Midbrain (tissue), 1 donor: ENCODE data around the gene ARRDC2.
"Not testable (repeated sequence)": the region's sequence is repeated elsewhere in the genome, so short reads cannot be mapped to it uniquely, and the experiment has no call there.

Source experiments
- DNase-seq: peaks from one replicate; lab custom pipeline; 2025; lab: John Stamatoyannopoulos, UW

The ARRDC2 gene

GRCh38 chr19:18016209-18016910 lies 8.4 kb downstream of the ARRDC2 start:
- DNase-seq = no peak

- peak; percentile 24 for DNase-seq
Measured at GRCh38 chr19:18017275-18018083, 9.5 kb downstream of the ARRDC2 start.

- peak; percentile 90 for DNase-seq
Measured at GRCh38 chr19:18020212-18021085, 12.5 kb downstream of the ARRDC2 start.

- DNase-seq = peak; percentile 82
Measured at GRCh38 chr19:18021121-18021755, 13.3 kb downstream of the ARRDC2 start.

- DNase-seq = peak; percentile 23
Measured at GRCh38 chr19:18023622-18024251, 15.8 kb downstream of the ARRDC2 start.

- DNase-seq = no peak
Measured at GRCh38 chr19:18027151-18027550, 19.2 kb downstream of the ARRDC2 start.

GRCh38 chr19:18029617-18030338 lies 21.8 kb downstream of the ARRDC2 start:
- DNase-seq = no peak

GRCh38 chr19:18031401-18031800 lies 23.4 kb downstream of the ARRDC2 start:
- DNase-seq = not testable (repeated sequence)

GRCh38 chr19:18032102-18032501 lies 24.1 kb downstream of the ARRDC2 start:
- DNase-seq = not testable (repeated sequence)

- no peak for DNase-seq
Measured at GRCh38 chr19:18041054-18041453, 33.1 kb downstream of the ARRDC2 start.

- no peak for DNase-seq
Measured at GRCh38 chr19:18043676-18044075, 35.7 kb downstream of the ARRDC2 start.

- peak; percentile 37 for DNase-seq
Measured at GRCh38 chr19:18044825-18045304, 36.9 kb downstream of the ARRDC2 start.

- DNase-seq = no peak
Measured at GRCh38 chr19:18045307-18046050, 37.5 kb downstream of the ARRDC2 start.

- DNase-seq = no peak
Measured at GRCh38 chr19:18046059-18046718, 38.2 kb downstream of the ARRDC2 start.

- DNase-seq = peak; percentile 80
Measured at GRCh38 chr19:18049385-18049784, 41.4 kb downstream of the ARRDC2 start.

GRCh38 chr19:18051887-18052286 lies 43.9 kb downstream of the ARRDC2 start:
- DNase-seq = no peak

GRCh38 chr19:18053576-18054219 lies 45.7 kb downstream of the ARRDC2 start:
- no peak for DNase-seq

- no peak for DNase-seq
Measured at GRCh38 chr19:18055967-18056366, 48.0 kb downstream of the ARRDC2 start.

GRCh38 chr19:18057557-18057956 lies 49.6 kb downstream of the ARRDC2 start:
- peak; percentile 48 for DNase-seq
